ENCODE measurements around the gene BUD31. TPM values are rescaled to one million over a fixed set of nuclear protein-coding genes. Genes with fewer than 3 reads are reported as not detected.

BUD31 gene
- total RNA-seq, 4 donors from 2014 or later = 5.0 to 167 (median 50.1) TPM

GRCh38 chr7:99402854-99403253 is 5.9 kb upstream of the BUD31 start:
- Histone ChIP-seq H3K9me3 (no peaks in the 10 kb centered on the region), H3K4me1 (peaks cover 9 to 22% (median 21%) of the 10 kb centered on the region in 4 donors), H3K27me3 (no peaks in the 10 kb centered on the region), H3K27ac (no peak overlapping the region), H3K36me3 (peaks cover 0 to 27% (median 5%) of the 10 kb centered on the region in 4 donors), H3K4me3 (no peak overlapping the region)
- WGBS, 2 donors (ENCODE audit: low coverage in 1 of 2) = 97 to 100% methylated on average over 1 to 3 of the region's 3 CpGs
- intact Hi-C loops (cut with DNase I; ENCODE audit: low total_unique reads) (no loop called here), in situ Hi-C loops (cut with MboI; ENCODE audit: low pct_ligation_motif_present in 1 of 4, low pct_unique_long_range_greater_than_20kb in 1 of 4, low sequenced_read_pairs in 3 of 4) (no loop called here)
- TF ChIP-seq POLR2A (IDR thresholded peaks at IDR 0.05) (no peak), EP300 (IDR thresholded peaks at IDR 0.05; ENCODE audit: low read depth) (no peak), POLR2AphosphoS5 (IDR thresholded peaks at IDR 0.05) (no peak), CTCF (IDR thresholded peaks at IDR 0.05) (no peak)
- no peak for DNase-seq

GRCh38 chr7:99403764-99404163 is 5.0 kb upstream of the BUD31 start:
- Histone ChIP-seq H3K9me3 (no peaks in the 10 kb centered on the region), H3K36me3 (peaks cover 0 to 26% (median 2%) of the 10 kb centered on the region in 4 donors), H3K4me3 (no peak overlapping the region), H3K4me1 (peaks cover 9 to 22% (median 21%) of the 10 kb centered on the region in 4 donors), H3K27ac (no peak overlapping the region), H3K27me3 (no peaks in the 10 kb centered on the region)
- intact Hi-C loops (cut with DNase I; ENCODE audit: low total_unique reads) = no loop called here
- in situ Hi-C loops (cut with MboI; ENCODE audit: low pct_ligation_motif_present in 1 of 4, low pct_unique_long_range_greater_than_20kb in 1 of 4, low sequenced_read_pairs in 3 of 4) = no loop called here
- no peak for TF ChIP-seq EP300 (IDR thresholded peaks at IDR 0.05; ENCODE audit: low read depth)
- TF ChIP-seq CTCF (IDR thresholded peaks at IDR 0.05) = no peak
- TF ChIP-seq POLR2A (IDR thresholded peaks at IDR 0.05) = no peak
- WGBS, 2 donors (ENCODE audit: low coverage in 1 of 2) = 82% methylated on average over 5 of the region's 5 CpGs; no CpG with 5 or more reads in 1 of the 2 donors
- DNase-seq = no peak

GRCh38 chr7:99404235-99404976 is 4.4 kb upstream of the BUD31 start:
- peaks cover 9 to 23% (median 21%) of the 10 kb centered on the region in 4 donors for H3K4me1 ChIP-seq
- WGBS, 2 donors (ENCODE audit: low coverage in 1 of 2) = 84% methylated on average over 18 of the region's 18 CpGs; no CpG with 5 or more reads in 1 of the 2 donors
- no peak overlapping the region for H3K4me3 ChIP-seq
- TF ChIP-seq CTCF (IDR thresholded peaks at IDR 0.05) (no peak), EP300 (IDR thresholded peaks at IDR 0.05; ENCODE audit: low read depth) (no peak), POLR2A (IDR thresholded peaks at IDR 0.05) (no peak), POLR2AphosphoS5 (IDR thresholded peaks at IDR 0.05) (no peak)
- peaks cover 0 to 21% (median 2%) of the 10 kb centered on the region in 4 donors for H3K36me3 ChIP-seq
- no peaks in the 10 kb centered on the region for H3K27me3 ChIP-seq
- in situ Hi-C loops (cut with MboI; ENCODE audit: low pct_ligation_motif_present in 1 of 4, low pct_unique_long_range_greater_than_20kb in 1 of 4, low sequenced_read_pairs in 3 of 4) (no loop called here), intact Hi-C loops (cut with DNase I; ENCODE audit: low total_unique reads) (no loop called here)
- H3K27ac ChIP-seq = no peak overlapping the region
- DNase-seq = no peak
- H3K9me3 ChIP-seq = no peaks in the 10 kb centered on the region

- in situ Hi-C loops (cut with MboI; ENCODE audit: low pct_ligation_motif_present in 1 of 4, low pct_unique_long_range_greater_than_20kb in 1 of 4, low sequenced_read_pairs in 3 of 4) = no loop called here
- intact Hi-C loops (cut with DNase I; ENCODE audit: low total_unique reads) = no loop called here
- Histone ChIP-seq H3K27me3 (no peaks in the 10 kb centered on the region), H3K9me3 (no peaks in the 10 kb centered on the region), H3K4me3 (no peak overlapping the region), H3K36me3 (peaks cover 0 to 17% (median 2%) of the 10 kb centered on the region in 4 donors), H3K27ac (no peak overlapping the region), H3K4me1 (peaks cover 13 to 28% (median 26%) of the 10 kb centered on the region in 4 donors)
- DNase-seq = no peak
- TF ChIP-seq EP300 (IDR thresholded peaks at IDR 0.05; ENCODE audit: low read depth) (no peak), CTCF (IDR thresholded peaks at IDR 0.05) (no peak), POLR2AphosphoS5 (IDR thresholded peaks at IDR 0.05) (no peak), POLR2A (IDR thresholded peaks at IDR 0.05) (no peak)
- WGBS, 2 donors (ENCODE audit: low coverage in 1 of 2) = 93% methylated on average over 10 of the region's 10 CpGs; no CpG with 5 or more reads in 1 of the 2 donors
Observed at GRCh38 chr7:99404977-99405320, 3.8 kb upstream of the BUD31 start.

All from transverse colon (tissue), 4 donors.